NT2/D1 (cell line): ENCODE measurements around the gene LSAMP.

Experiments
- SUZ12 ChIP-seq: IDR thresholded peaks from 2 replicates; pipeline ENCODE4 v1.6.1; 2011; ENCODE audit not compliant: insufficient read length, insufficient read depth; ENCODE audit errors: extremely low read depth
- YY1 ChIP-seq: IDR thresholded peaks from 2 replicates; pipeline ENCODE4 v1.6.1; 2011; ENCODE audit not compliant: insufficient read length, insufficient read depth
- ZNF274 ChIP-seq: IDR thresholded peaks from 2 replicates; pipeline ENCODE4 v1.6.1; 2011; ENCODE audit warnings: mild to moderate bottlenecking, low read depth, low read length

- no peak for TF ChIP-seq ZNF274
- no peak for TF ChIP-seq YY1
- no peak for TF ChIP-seq SUZ12
Measured at GRCh38 chr3:115875460-115875859, 569.8 kb downstream of the LSAMP start.
